Ovary (tissue), 3 donors: ENCODE results near the gene MYH15.

Experiments used
- EP300 ChIP-seq: sonication (generic); formaldehyde crosslinking; IDR thresholded peaks from one replicate; pipeline ENCODE4 v1.6.1; 2017; ENCODE audit warnings: antibody characterized with exemption
- POLR2A ChIP-seq: fragments of 450-650 bp; IDR thresholded peaks from one replicate; pipeline ENCODE4 v1.6.1; 2017; ENCODE audit warnings: antibody characterized with exemption, mild to moderate bottlenecking, moderate library complexity
- TF ChIP-seq, protein P1 (sequence below), 3 donors: fragments of 450-650 bp in 2 of 3; fragments of 200-600 bp in 1 of 3; IDR thresholded peaks; one replicate each; pipeline versions ENCODE4 v1.5.1 to v1.8.0; 2016 to 2022; ENCODE audit warnings: antibody characterized with exemption in 3 of 3, mild to moderate bottlenecking in 1 of 3
- donor health status: DM: no; HTN: no; CAD: no.

DNA sequence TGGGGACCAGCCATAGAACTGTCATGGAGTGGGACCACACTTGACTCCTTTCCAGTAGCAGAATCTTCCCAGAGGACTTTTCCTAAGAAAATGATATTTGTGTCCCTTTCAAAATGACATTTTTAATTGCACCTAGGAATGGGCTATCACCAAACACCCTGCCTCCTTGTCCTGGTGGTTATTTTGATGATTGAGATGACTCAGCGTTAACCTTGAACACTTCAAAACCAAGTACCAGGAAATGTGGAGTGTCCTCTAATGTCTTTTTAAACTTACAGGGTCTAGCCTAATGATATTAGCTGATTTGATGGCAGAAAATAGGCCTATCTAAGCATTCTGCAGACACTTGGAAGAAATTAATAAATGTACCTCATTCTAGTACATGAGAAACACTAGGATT lies 123.3 kb downstream of the MYH15 start:
- TF ChIP-seq, protein P1, sequence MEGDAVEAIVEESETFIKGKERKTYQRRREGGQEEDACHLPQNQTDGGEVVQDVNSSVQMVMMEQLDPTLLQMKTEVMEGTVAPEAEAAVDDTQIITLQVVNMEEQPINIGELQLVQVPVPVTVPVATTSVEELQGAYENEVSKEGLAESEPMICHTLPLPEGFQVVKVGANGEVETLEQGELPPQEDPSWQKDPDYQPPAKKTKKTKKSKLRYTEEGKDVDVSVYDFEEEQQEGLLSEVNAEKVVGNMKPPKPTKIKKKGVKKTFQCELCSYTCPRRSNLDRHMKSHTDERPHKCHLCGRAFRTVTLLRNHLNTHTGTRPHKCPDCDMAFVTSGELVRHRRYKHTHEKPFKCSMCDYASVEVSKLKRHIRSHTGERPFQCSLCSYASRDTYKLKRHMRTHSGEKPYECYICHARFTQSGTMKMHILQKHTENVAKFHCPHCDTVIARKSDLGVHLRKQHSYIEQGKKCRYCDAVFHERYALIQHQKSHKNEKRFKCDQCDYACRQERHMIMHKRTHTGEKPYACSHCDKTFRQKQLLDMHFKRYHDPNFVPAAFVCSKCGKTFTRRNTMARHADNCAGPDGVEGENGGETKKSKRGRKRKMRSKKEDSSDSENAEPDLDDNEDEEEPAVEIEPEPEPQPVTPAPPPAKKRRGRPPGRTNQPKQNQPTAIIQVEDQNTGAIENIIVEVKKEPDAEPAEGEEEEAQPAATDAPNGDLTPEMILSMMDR (IDR thresholded peaks at IDR 0.05) = no peak
- TF ChIP-seq POLR2A (no peak), EP300 (no peak)
